SKM-1 (cell line): ENCODE data around the gene YTHDC2.
"Not testable (repeated sequence)": the region's sequence is repeated elsewhere in the genome, so short reads cannot be mapped to it uniquely, and the experiment has no call there.

ENCODE experiments used
- DNase-seq: peaks from one replicate; lab custom pipeline; 2025; ENCODE audit not compliant: unreplicated experiment; lab: John Stamatoyannopoulos, UW

YTHDC2 gene

GRCh38 chr5:113600255-113600905, 86.9 kb downstream of the YTHDC2 start:
- no peak for DNase-seq

- DNase-seq: no peak
These were observed 87.9 kb downstream of the YTHDC2 start for GRCh38 chr5:113601423-113601822.

GRCh38 chr5:113603246-113603645, 89.8 kb downstream of the YTHDC2 start:
- not testable (repeated sequence) for DNase-seq

GRCh38 chr5:113606298-113607134, 93.0 kb downstream of the YTHDC2 start:
- DNase-seq: peak; percentile 33

GRCh38 chr5:113607361-113607760, 93.9 kb downstream of the YTHDC2 start:
- no peak for DNase-seq

- DNase-seq: no peak
These were observed 94.7 kb downstream of the YTHDC2 start for GRCh38 chr5:113608113-113608596.

- peak; percentile 43 for DNase-seq
These were observed 98.6 kb downstream of the YTHDC2 start for GRCh38 chr5:113612060-113612496.

- DNase-seq: no peak
These were observed 100.7 kb downstream of the YTHDC2 start for GRCh38 chr5:113614191-113614590.

- DNase-seq: no peak
These were observed 102.2 kb downstream of the YTHDC2 start for GRCh38 chr5:113615708-113616107.

GRCh38 chr5:113617191-113617796, 103.8 kb downstream of the YTHDC2 start:
- DNase-seq: no peak

GRCh38 chr5:113632996-113633395, 119.5 kb downstream of the YTHDC2 start:
- DNase-seq: no peak

GRCh38 chr5:113634957-113635356, 121.5 kb downstream of the YTHDC2 start:
- DNase-seq: no peak

- DNase-seq: no peak
These were observed 128.2 kb downstream of the YTHDC2 start for GRCh38 chr5:113641715-113642114.
